ENCODE results near the gene KLHL10. TPM values are rescaled to one million over a fixed set of nuclear protein-coding genes. Genes with fewer than 3 reads are reported as not detected.

The KLHL10 gene
- total and polyA plus RNA-seq, 9 of the 15 experiments (the other 6 are each of a cell fraction or from before 2014, with no cell fraction given), result 0.06 to 0.56 (median 0.12) TPM; not detected in 5

DNA sequence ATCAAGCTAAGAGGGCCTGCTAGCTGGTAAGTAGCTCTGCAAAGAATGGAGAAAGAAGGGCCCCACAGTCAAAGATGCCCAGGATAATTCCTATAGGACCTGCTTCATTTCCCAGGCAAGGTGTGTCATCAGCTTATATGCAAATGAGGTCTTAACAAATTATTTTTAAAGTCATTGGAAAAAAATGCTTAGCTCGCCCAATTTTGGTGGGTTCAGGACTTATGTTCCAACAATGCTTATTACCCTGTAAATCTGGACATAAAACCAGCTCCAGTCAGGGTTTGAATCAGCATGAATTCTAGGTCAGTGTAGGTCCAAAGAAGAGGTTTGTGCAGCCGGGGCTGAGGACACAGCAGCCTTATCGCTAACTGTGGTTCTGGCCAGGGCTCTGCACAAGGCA, 55.8 kb downstream of the KLHL10 start:
- H3K4me2 ChIP-seq (ENCODE audit: insufficient read depth, low read length), result no peak overlapping the region
- H3K27me3 ChIP-seq (ENCODE audit: control insufficient read depth in 2 of 2, insufficient read depth in 2 of 2, low read length in 2 of 2), result no peaks in the 10 kb centered on the region
- no peak overlapping the region for H2AFZ ChIP-seq (ENCODE audit: low read depth, low read length)
- no peak overlapping the region for H3K27ac ChIP-seq (ENCODE audit: extremely low read depth, low read depth, low read length)
- no peaks in the 10 kb centered on the region for H3K4me1 ChIP-seq (replicated peaks in 1 of 2; ENCODE audit: control insufficient read depth in 2 of 2, insufficient read depth in 2 of 2, low read length in 2 of 2)
- H3K36me3 ChIP-seq (ENCODE audit: control insufficient read depth, insufficient read depth, low read length), result peaks cover 93% of the 10 kb centered on the region; the same call in 2 of the 3 replicates
- ATAC-seq (no peak), FAIRE-seq (no peak), DNase-seq (ENCODE audit: extremely low read depth in 1 of 4, low spot score in 3 of 4) (no peak)
- ChIA-PET CTCF (ENCODE audit: low intra/inter-chr PET ratio) (no interaction called here), POLR2A (interaction anchor here (0.6 to 1.5 kb wide), 6 partner anchors 10 to 205 kb away, joined by 3 to 5 read pairs (median 4); no protein-coding TSS in a partner anchor)
- TF ChIP-seq COPS2 (conservative IDR thresholded peaks at IDR 0.05) (no peak), NFE2L1 (tag; IDR thresholded peaks at IDR 0.05; ENCODE audit: borderline replicate concordance, low read depth) (no peak), ZNF316 (IDR thresholded peaks at IDR 0.05) (0 out of 2 replicates have a peak, but pooled peaks have one; percentile 4)
- WGBS (ENCODE audit: insufficient coverage, low coverage, missing lambda C conversion rate), result 71% methylated on average over 3 of the region's 3 CpGs
- H3K9me3 ChIP-seq (replicated peaks; ENCODE audit: control insufficient read depth, insufficient read depth, low read depth, low read length), result no peaks in the 10 kb centered on the region
- H3K9ac ChIP-seq (ENCODE audit: insufficient read depth in 1 of 2, low read depth in 2 of 2, low read length in 2 of 2), result no peak overlapping the region
- no peaks in the 10 kb centered on the region for H3K79me2 ChIP-seq (ENCODE audit: control insufficient read depth, insufficient read depth, low read length)
- intact Hi-C loops (cut with micrococcal nuclease) (no loop called here), in situ Hi-C loops (cut with MboI) (no loop called here)
- no TSS peak for BruUV-seq (replicated peaks)
- H3K9me1 ChIP-seq (ENCODE audit: control insufficient read depth, insufficient read depth, low read length), result no peaks in the 10 kb centered on the region
- H3K4me3 ChIP-seq, result no peak overlapping the region
- no peaks in the 10 kb centered on the region for H4K20me1 ChIP-seq (replicated peaks; ENCODE audit: control insufficient read depth, insufficient read depth, low read length)

- Histone ChIP-seq H3K79me2 (ENCODE audit: control insufficient read depth, insufficient read depth, low read length) (no peaks in the 10 kb centered on the region), H3K4me2 (ENCODE audit: insufficient read depth, low read length) (no peak overlapping the region), H3K4me3 (no peak overlapping the region), H3K9ac (ENCODE audit: insufficient read depth in 1 of 2, low read depth in 2 of 2, low read length in 2 of 2) (no peak overlapping the region), H4K20me1 (replicated peaks; ENCODE audit: control insufficient read depth, insufficient read depth, low read length) (no peaks in the 10 kb centered on the region), H3K36me3 (ENCODE audit: control insufficient read depth, insufficient read depth, low read length) (peaks cover 94% of the 10 kb centered on the region; the same call in 2 of the 3 replicates), H2AFZ (ENCODE audit: low read depth, low read length) (no peak overlapping the region), H3K9me1 (ENCODE audit: control insufficient read depth, insufficient read depth, low read length) (no peaks in the 10 kb centered on the region), H3K27me3 (ENCODE audit: control insufficient read depth in 2 of 2, insufficient read depth in 2 of 2, low read length in 2 of 2) (no peaks in the 10 kb centered on the region), H3K27ac (ENCODE audit: extremely low read depth, low read depth, low read length) (no peak overlapping the region), H3K9me3 (replicated peaks; ENCODE audit: control insufficient read depth, insufficient read depth, low read depth, low read length) (no peaks in the 10 kb centered on the region), H3K4me1 (replicated peaks in 1 of 2; ENCODE audit: control insufficient read depth in 2 of 2, insufficient read depth in 2 of 2, low read length in 2 of 2) (no peaks in the 10 kb centered on the region)
- in situ Hi-C loops (cut with MboI) (loop anchor here (5.0 kb wide), 1 partner anchor 158 kb away; no protein-coding TSS in a partner anchor), intact Hi-C loops (cut with micrococcal nuclease) (no loop called here)
- POLR2A ChIA-PET, result interaction anchor here (0.6 to 1.6 kb wide), 2 partner anchors 20 to 139 kb away, joined by 3 to 4 read pairs; no protein-coding TSS in a partner anchor
- ATAC-seq, result no peak
- FAIRE-seq, result no peak
- DNase-seq (ENCODE audit: extremely low read depth in 1 of 4, low spot score in 3 of 4), result no peak
- WGBS (ENCODE audit: insufficient coverage, low coverage, missing lambda C conversion rate), result 80% methylated on average over 7 of the region's 7 CpGs
- CTCF ChIA-PET (ENCODE audit: low intra/inter-chr PET ratio), result no interaction called here
- TSS peak; percentile 26 for BruUV-seq (replicated peaks)
- TF ChIP-seq DDX20 (tag; IDR thresholded peaks at IDR 0.05; ENCODE audit: low read depth), result no peak
- peak; percentile 44 for TF ChIP-seq CEBPB (tag; IDR thresholded peaks at IDR 0.05)
- TF ChIP-seq, protein P1, sequence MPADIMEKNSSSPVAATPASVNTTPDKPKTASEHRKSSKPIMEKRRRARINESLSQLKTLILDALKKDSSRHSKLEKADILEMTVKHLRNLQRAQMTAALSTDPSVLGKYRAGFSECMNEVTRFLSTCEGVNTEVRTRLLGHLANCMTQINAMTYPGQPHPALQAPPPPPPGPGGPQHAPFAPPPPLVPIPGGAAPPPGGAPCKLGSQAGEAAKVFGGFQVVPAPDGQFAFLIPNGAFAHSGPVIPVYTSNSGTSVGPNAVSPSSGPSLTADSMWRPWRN (IDR thresholded peaks at IDR 0.05; ENCODE audit: low read depth), result no peak
- no peak for TF ChIP-seq TEAD2 (tag; IDR thresholded peaks at IDR 0.05)
- no peak for TF ChIP-seq ARHGAP35 (IDR thresholded peaks at IDR 0.05; ENCODE audit: partially characterized antibody)
- no peak for TF ChIP-seq ELF1 (tag; IDR thresholded peaks at IDR 0.05)
- TF ChIP-seq ZNF347 (CRISPR knock-in tag; IDR thresholded peaks at IDR 0.05; ENCODE audit: low read depth), result no peak
- TF ChIP-seq CEBPG (CRISPR knock-in tag; IDR thresholded peaks at IDR 0.05), result 0 out of 2 replicates have a peak, but pooled peaks have one; percentile 14
- TF ChIP-seq CEBPG (tag; conservative IDR thresholded peaks at IDR 0.05 in 1 of 2, IDR thresholded peaks at IDR 0.05 in 1 of 2), result no peak
- no peak for TF ChIP-seq GATAD2A (IDR thresholded peaks at IDR 0.05)
- no peak for TF ChIP-seq ADNP (tag; IDR thresholded peaks at IDR 0.05)
- no peak for TF ChIP-seq ZNF146 (CRISPR knock-in tag; IDR thresholded peaks at IDR 0.05; ENCODE audit: unreplicated experiment)
Observed at GRCh38 chr17:41894791-41895331, 57.2 kb downstream of the KLHL10 start.

Data from K562 (cell line).